ENCODE results near the gene CNTNAP2.
A peak's percentile ranks its signal among the peaks of the same experiment; 100 is the strongest.
"Not testable (repeated sequence)": the region's sequence is repeated elsewhere in the genome, so short reads cannot be mapped to it uniquely, and the experiment has no call there.

The CNTNAP2 gene

GRCh38 chr7:148274118-148274517 lies 2157.5 kb downstream of the CNTNAP2 start:
- no peak for DNase-seq (ENCODE audit: low read depth in 1 of 2, low spot score in 1 of 2)
- TF ChIP-seq JUND (IDR thresholded peaks at IDR 0.05; ENCODE audit: low read depth), result no peak
- in situ Hi-C loops (cut with HindIII; ENCODE audit: low pct_unique_long_range_greater_than_20kb, low sequenced_read_pairs), result no loop called here

GRCh38 chr7:148275359-148275890 lies 2158.8 kb downstream of the CNTNAP2 start:
- no peak for TF ChIP-seq JUND (IDR thresholded peaks at IDR 0.05; ENCODE audit: low read depth)
- in situ Hi-C loops (cut with HindIII; ENCODE audit: low pct_unique_long_range_greater_than_20kb, low sequenced_read_pairs), result no loop called here
- no peak for DNase-seq (ENCODE audit: low read depth in 1 of 2, low spot score in 1 of 2)

- in situ Hi-C loops (cut with HindIII; ENCODE audit: low pct_unique_long_range_greater_than_20kb, low sequenced_read_pairs), result no loop called here
- no peak for DNase-seq (ENCODE audit: low read depth in 1 of 2, low spot score in 1 of 2)
- TF ChIP-seq JUND (IDR thresholded peaks at IDR 0.05; ENCODE audit: low read depth), result no peak
Observed at GRCh38 chr7:148276314-148277041, 2159.9 kb downstream of the CNTNAP2 start.

GRCh38 chr7:148277042-148277660 lies 2160.6 kb downstream of the CNTNAP2 start:
- in situ Hi-C loops (cut with HindIII; ENCODE audit: low pct_unique_long_range_greater_than_20kb, low sequenced_read_pairs), result no loop called here
- DNase-seq (ENCODE audit: low read depth in 1 of 2, low spot score in 1 of 2), result no peak
- no peak for TF ChIP-seq JUND (IDR thresholded peaks at IDR 0.05; ENCODE audit: low read depth)

- in situ Hi-C loops (cut with HindIII; ENCODE audit: low pct_unique_long_range_greater_than_20kb, low sequenced_read_pairs), result no loop called here
- TF ChIP-seq JUND (IDR thresholded peaks at IDR 0.05; ENCODE audit: low read depth), result no peak
Observed at GRCh38 chr7:148286150-148286549, 2169.5 kb downstream of the CNTNAP2 start.

GRCh38 chr7:148287538-148287937 lies 2170.9 kb downstream of the CNTNAP2 start:
- no peak for DNase-seq (ENCODE audit: low read depth in 1 of 2, low spot score in 1 of 2)
- in situ Hi-C loops (cut with HindIII; ENCODE audit: low pct_unique_long_range_greater_than_20kb, low sequenced_read_pairs), result no loop called here
- TF ChIP-seq JUND (IDR thresholded peaks at IDR 0.05; ENCODE audit: low read depth), result no peak

More at GRCh38 chr7:148286150-148286549, 2169.5 kb downstream of the CNTNAP2 start:
- peak; percentile 5 to 56 for DNase-seq (ENCODE audit: low read depth in 1 of 2, low spot score in 1 of 2)

- in situ Hi-C loops (cut with HindIII; ENCODE audit: low pct_unique_long_range_greater_than_20kb, low sequenced_read_pairs), result no loop called here
- TF ChIP-seq JUND (IDR thresholded peaks at IDR 0.05; ENCODE audit: low read depth), result no peak
- DNase-seq (ENCODE audit: low read depth in 1 of 2, low spot score in 1 of 2), result no peak
Observed at GRCh38 chr7:148288592-148289151, 2172.1 kb downstream of the CNTNAP2 start.

- TF ChIP-seq JUND (IDR thresholded peaks at IDR 0.05; ENCODE audit: low read depth), result no peak
- DNase-seq (ENCODE audit: low read depth in 1 of 2, low spot score in 1 of 2), result no peak
- in situ Hi-C loops (cut with HindIII; ENCODE audit: low pct_unique_long_range_greater_than_20kb, low sequenced_read_pairs), result no loop called here
Observed at GRCh38 chr7:148289630-148290029, 2173.0 kb downstream of the CNTNAP2 start.

GRCh38 chr7:148290538-148290937 lies 2173.9 kb downstream of the CNTNAP2 start:
- TF ChIP-seq JUND (IDR thresholded peaks at IDR 0.05; ENCODE audit: low read depth), result no peak
- DNase-seq (ENCODE audit: low read depth in 1 of 2, low spot score in 1 of 2), result no peak
- in situ Hi-C loops (cut with HindIII; ENCODE audit: low pct_unique_long_range_greater_than_20kb, low sequenced_read_pairs), result no loop called here

- no peak for TF ChIP-seq JUND (IDR thresholded peaks at IDR 0.05; ENCODE audit: low read depth)
- in situ Hi-C loops (cut with HindIII; ENCODE audit: low pct_unique_long_range_greater_than_20kb, low sequenced_read_pairs), result no loop called here
- no peak for DNase-seq (ENCODE audit: low read depth in 1 of 2, low spot score in 1 of 2)
Observed at GRCh38 chr7:148291799-148292198, 2175.2 kb downstream of the CNTNAP2 start.

GRCh38 chr7:148296994-148297644 lies 2180.5 kb downstream of the CNTNAP2 start:
- no peak for TF ChIP-seq JUND (IDR thresholded peaks at IDR 0.05; ENCODE audit: low read depth)
- in situ Hi-C loops (cut with HindIII; ENCODE audit: low pct_unique_long_range_greater_than_20kb, low sequenced_read_pairs), result no loop called here
- DNase-seq (ENCODE audit: low read depth in 1 of 2, low spot score in 1 of 2), result peak in 1 of 2 experiments; percentile 11

- DNase-seq (ENCODE audit: low read depth in 1 of 2, low spot score in 1 of 2); in situ Hi-C loops (cut with HindIII; ENCODE audit: low pct_unique_long_range_greater_than_20kb, low sequenced_read_pairs): not testable (repeated sequence)
Observed at GRCh38 chr7:148298768-148299167, 2182.2 kb downstream of the CNTNAP2 start.

Data from T47D (cell line).